ENCODE data around the gene VPS8. TPM values are rescaled to one million over a fixed set of nuclear protein-coding genes. Genes with fewer than 3 reads are reported as not detected.
"Not testable (repeated sequence)": the region's sequence is repeated elsewhere in the genome, so short reads cannot be mapped to it uniquely, and the experiment has no call there.

The VPS8 gene
- total RNA-seq, 1 donor from 2014 or later: 190 TPM

DNA sequence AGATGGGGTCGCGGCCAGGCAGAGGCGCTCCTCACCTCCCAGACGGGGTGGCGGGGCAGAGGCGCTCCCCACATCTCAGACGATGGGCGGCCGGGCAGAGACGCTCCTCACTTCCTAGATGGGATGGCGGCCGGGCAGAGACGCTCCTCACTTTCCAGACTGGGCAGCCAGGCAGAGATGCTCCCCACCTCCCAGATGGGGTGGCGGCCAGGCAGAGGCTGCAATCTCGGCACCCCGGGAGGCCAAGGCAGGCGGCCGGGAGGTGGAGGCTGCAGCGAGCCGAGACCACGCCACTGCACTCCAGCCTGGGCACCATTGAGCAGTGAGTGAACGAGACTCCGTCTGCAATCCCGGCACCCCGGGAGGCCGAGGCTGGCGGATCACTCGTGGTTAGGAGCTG, 191.9 kb downstream of the VPS8 start:
- DNase-seq: not testable (repeated sequence)

DNA sequence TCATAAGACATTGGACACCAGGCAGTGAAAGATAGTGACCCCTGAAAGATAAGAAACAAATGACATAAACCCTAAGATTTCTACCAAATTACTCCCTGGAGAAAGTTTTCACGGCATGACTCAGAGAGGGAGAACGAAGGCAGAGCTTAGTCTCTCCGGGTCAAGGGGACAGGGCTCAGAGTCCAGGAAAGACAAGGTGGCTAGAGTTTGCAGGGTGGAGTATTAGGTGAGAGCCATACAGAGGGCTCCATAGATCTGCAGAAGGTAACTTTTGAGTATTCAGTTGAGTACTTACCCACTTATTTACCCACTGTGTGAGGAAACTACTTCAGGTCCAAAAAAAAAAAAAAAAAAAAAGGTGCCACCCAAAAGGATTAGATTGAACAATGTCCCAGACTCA, 197.7 kb downstream of the VPS8 start:
- no peak for DNase-seq

DNA sequence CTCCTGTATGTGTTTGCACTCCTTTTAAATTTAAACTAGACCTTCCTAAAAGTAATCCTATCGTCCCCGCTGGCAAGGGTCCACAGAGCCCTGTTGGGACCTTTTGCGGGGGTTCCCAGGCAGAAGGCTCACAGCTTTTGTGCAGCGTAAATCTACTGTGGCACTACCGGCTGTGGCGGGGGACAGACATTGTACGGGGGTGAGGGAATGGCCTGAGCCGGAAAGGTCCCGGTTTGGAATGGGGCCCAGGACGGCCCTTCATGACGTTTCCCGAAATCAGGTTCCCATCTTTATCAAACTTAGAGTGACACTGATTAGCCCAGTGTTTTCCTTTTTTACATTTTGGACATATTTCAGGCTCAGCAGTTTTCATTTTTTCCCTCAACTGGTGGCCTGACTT, 205.6 kb downstream of the VPS8 start:
- not testable (repeated sequence) for DNase-seq

DNA sequence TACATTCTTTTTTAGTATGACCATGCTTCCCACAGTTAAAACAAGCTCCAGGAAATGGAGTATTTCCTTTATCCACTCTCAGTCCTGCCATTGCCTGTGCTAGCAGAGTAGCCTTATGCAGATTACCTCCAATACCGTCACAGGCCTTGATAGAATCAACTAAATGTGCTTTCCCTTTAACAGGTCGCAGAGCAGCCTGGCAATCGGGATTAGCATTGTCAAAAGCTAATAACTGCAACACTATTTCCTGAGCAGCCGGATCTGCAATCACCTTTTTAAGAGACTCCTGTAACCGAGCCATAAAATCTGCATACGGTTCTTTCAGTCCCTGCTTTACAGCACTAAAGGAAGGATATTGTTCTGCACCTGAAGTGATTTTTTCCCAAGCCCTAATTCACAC, 206.0 kb downstream of the VPS8 start:
- not testable (repeated sequence) for DNase-seq

DNA sequence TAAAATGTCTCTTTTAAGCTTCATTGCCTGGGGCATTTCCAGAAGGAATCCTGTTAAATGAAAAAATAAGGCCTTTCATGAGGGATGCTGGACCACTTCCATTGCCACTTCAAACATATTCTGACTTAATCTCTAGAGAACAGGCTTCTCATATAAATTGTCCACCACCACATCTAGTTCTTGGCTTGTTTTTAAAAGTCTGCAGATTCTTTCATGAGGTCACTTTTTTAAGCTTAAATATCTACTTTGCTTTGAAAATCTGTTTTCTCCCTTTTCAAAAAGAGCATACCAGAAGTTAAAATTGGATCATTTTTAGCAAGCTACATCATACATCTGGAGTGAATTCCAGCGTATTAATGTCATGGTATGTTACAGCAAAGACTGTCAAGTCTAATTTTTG, 209.3 kb downstream of the VPS8 start:
- no peak for DNase-seq

DNA sequence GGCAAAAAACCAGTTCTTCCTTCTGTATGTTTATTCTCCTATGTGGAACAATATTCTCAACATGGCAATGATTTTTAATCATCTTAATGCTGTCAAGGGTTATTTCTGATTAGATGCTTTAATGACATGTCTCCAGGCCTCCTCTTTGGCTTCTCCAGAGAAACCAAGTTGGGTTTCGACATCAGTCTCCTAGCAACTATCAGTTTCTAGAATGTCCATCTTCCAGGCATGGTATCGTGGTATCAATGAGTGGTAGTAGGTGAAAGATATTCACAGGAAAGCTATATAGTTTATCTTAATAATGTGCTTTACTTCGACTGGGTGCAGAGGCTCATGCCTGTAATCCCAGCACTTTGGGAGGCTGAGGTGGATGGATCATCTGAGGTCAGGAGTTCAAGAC, 212.4 kb downstream of the VPS8 start:
- DNase-seq: no peak

DNA sequence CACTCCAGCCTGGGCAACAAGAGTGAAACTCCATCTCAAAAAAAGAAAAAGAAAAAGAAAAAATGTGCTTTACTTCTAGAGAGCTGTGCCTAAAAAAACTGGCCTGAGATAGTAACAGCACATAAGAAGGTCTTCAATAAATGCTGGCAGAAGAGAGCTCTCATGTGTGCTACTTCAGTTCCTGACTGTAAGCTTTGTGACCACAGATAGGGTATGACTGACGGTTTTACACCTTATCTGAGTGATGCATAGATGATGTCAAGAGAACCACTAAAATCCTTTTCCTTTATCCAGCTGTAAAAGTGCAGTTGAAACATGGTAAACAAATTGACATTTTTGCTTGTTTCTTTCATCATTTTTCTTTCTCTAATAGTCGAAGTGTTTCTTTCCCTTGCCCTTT, 213.0 kb downstream of the VPS8 start:
- no peak for DNase-seq

DNA sequence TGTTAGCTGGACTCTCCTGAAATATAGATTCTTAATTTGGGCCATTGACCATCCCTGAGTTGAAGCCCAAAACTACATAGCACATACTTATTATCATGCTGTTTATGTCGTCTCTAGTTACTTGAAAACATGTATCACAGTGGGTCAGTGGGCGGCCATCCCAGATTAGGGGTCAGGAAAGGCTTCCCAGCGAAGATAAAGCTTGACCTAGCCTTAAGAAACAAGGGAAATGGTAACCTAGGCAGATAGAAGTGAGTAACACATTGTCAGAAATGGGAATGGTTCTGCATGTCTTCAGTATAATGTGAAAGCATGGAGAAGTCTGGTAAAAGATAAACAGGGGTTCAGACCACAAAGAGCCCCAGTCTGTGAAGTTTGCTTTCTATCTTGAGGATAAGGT, 216.2 kb downstream of the VPS8 start:
- DNase-seq: no peak

DNA sequence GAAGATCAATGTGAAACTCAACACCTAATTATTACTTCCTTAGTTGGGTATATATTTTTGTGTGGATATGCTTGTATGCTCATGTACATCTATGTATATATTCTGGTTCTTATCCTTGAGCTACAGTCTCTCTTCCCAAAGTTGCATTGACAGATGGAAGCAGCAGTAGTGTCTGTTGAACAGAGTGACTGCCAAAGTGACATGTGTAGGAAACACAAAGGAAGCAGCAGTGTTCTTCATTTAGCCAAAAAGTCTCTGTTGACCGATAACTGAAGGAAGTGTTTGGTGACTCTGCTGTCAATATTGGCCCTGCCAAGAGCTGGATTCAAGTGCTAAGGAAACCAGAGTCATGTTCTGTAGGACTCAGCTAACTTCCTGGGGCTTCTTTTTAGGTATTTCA, 217.1 kb downstream of the VPS8 start:
- no peak for DNase-seq

DNA sequence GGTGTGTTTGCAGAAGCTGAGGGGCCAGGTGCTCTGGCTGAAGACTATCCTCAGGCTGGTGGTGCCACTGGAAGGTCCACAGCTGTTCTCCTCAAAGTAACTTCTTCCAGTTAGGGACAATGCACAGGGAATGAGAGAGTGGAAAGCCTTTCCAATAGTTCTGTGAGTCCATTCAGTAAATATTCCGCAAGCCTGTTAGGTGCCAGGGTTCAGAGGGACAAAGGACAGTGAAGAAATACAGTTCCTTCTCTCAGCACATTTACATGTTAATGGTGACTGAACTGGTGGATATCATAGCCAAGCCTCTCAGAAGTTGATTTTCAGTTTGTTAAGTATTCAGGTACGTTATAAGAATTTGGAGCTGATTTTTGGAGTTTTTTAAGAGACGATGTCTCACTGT, 218.4 kb downstream of the VPS8 start:
- DNase-seq: no peak

DNA sequence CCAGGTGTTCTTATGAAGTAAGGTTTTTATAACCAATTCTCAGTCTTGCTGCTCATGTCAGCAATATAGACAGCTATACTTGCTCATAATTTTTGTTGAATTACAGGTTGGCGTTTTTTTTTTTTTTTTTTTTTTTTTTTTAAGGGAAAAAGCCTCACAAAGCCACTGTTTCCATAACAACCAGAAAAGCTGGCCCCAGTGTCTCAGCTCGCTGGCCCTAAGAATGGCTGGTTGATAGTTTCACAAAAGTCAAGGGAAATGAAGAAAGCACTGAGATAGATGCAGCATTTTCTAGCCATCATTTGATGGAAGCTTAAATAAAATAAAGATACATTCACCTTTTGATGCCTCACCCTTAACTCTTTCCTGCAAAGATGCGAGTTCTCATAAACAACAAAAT, 219.0 kb downstream of the VPS8 start:
- no peak for DNase-seq

DNA sequence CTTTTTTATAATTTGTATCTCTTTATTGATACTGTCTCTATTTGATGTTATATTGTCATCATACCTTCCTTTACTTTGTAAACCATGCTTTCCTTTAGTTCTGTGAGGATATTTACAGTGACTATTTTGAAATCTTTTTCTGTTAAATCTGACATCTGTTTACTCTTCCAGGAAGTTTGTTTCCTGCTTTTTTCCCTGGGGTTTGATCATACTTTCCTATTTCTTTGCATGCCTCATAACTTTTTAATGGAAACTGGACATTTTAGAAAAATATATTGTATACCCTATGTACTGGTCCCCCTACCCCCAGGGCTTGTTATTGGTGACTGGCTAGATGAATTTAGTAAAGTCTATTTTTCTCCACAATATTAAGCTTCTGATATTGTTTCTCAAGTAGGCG, 225.8 kb downstream of the VPS8 start:
- DNase-seq: no peak

DNA sequence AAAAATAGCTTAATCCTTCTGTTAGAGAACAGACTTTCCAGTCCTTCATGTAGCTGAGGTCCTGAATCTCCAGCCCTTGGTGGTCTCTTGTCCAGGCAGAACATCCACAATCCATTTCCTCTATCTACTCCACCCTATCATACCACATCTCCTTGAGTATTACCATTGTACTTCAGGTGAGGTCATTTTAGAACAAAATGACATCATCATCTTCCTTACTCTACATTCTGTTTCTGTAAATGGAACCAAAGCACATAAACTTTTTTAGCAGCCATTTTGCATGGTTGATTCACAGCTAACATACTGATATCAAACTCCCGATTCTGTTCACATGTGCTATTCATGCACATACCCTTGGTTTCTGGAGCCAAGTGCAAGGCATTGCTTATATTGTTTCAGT, 228.5 kb downstream of the VPS8 start:
- DNase-seq: no peak

DNA sequence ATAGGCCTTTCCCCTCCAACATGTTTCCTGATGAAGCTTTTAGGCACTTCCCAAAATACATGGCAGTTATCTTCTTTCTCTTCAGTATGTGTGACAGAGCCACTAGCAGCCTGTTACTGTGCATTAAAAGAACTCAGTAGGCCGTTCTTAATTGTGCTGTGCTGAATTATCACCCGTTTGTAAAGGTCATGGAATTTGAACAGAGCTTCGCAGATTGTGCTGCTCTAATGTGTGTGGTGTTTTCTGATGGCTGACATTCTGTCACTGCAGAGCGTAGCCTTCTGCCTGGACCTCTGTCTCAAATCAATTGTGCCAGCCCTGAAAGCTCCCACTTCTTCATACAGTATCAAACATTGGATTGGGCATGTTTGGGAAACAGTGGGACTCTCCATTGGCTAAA, 229.6 kb downstream of the VPS8 start:
- DNase-seq: no peak

DNA sequence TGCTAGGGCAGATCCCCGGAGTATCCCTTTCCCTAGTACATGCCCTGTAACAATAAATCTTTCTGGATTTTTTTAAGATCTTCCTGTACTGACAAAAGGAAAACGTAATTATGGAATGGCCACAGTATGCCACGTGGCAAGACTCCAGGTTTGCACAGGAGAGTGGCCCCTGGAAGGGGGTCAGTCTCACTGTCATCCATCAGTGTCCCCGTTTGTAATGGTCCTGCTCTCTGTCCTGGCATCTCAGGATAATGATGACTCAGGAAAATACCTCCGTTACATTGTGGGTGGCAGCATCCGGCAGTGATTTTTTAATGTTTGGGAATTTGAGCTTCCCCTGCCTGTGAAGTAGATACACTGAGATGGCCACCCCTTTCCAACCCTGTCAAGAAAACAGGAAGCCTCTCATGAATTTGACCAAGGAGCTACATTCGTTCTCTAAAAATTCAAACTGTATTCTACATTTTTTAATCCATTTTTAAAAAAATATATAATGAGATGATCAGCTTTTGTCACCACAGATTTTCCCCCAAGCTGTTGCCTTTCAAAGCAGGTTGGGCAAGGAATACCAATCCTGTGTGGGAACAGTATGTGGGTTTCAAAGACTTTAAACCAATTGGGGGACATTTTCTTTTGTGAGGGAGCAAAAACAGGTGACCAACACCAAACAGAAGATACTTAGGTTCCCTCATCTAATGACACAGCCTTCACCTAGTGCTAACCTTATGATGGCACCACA, 230.5 kb downstream of the VPS8 start:
- DNase-seq: no peak

DNA sequence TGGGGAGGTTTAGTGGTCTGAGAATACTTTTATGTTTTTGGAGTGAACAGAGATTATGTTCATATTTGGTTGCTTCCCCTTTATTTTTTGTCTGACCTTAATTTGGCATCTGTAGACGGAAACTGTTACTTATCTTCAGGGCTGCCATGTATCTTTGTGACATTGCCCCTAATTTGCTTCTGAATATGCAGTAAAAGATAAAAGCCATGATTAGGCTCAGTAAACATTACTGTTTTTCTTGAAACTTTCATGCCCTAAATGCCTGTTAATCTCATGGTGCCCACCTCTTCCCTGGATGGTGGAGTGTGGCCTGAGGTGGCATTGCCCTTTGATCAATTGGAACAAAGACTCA, 234.2 kb downstream of the VPS8 start:
- DNase-seq: no peak

DNA sequence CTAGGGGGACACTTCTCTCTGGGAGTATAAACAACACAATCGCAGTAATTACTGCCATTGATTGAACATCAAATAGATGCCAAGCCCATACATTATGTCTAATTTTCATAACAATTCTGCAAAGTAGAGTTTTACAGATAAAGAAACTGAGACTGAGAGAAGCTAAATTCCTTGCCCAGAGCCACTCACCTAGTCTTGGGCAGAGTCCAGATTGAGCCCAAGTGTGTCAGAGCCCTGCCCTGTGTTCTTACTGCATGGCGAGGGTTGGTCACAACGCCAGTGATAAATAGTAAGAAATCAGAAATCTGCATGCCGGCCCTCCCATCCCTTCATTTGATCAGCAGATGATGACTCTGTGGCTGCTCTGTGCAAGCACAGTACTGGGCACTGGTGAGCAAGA, 234.6 kb downstream of the VPS8 start:
- DNase-seq: no peak

DNA sequence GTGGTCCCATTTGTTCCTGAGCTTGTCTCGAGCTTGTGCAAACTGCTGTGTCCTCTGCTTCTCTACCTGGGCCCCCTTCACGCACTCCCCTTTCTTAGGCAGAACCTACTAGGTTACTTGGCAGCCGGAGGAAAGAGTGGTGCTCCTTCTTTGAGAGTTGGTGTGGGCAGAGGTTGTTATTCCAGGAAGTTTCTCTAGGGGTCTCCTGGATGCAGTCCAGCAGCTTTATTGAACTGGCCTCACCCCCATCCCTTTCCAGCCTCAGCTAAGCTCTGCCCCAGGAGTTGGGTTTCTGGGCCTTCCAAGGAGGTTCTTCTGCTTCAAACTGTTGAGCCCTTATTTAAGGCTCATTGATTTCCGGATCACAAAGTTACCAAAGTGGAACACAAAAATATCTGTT, 237.7 kb downstream of the VPS8 start:
- no peak for DNase-seq

DNA sequence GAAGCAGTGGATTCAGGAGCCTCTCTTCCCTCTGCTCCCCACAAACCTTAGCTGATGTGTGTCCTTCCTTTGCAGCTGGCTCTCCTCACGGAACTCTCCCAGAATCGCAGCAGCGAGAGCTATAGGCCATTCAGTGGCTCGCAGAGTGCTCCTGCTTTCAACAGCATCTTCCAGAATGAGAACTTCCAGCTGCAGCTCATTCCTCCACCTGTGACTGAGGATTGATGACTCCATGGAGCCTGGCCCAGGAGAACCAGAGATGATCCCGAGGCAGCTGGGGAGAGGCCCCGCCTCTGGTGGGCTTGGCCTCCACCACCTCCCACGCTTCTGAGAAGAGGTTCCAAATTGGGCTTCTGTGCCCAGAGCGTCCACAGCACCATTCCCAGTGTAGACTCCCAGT, 239.8 kb downstream of the VPS8 start:
- DNase-seq: no peak

DNA sequence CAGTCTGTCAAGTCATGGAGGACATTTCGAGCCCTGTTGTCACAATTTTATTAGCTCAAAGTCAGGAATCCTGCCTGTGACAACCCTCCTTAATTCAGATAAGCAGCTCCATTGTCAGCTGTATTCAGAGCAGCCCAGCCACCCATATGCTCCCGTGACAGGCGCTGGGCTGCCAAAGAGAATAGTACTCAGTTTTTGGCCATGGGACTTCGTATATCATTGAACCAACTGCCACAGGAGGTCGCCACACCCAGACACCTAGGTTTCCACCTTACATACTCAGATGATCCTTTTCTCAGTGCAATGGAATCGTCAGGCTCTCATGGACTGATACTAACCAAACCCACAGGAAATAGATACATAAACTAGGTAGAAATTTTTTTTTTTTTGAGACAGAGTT, 240.7 kb downstream of the VPS8 start:
- DNase-seq: no peak

DNA sequence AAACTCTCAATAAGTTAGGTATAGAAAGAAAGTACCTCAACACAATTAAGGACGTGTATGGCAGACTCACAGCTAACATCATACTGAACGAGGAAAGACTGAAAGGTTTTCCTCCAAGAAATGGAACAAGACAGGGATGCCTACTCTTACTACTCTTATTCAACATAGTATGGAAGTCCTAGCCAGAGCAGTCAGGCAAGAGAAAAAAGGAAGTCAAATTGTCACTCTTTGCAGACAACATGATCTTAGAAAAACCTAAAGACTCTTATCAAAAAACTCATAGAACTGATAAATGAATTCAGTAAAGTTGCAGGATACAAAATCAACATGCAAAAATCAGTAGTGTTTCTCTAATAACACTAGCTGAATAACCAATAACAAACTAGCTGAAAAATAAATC, 244.9 kb downstream of the VPS8 start:
- DNase-seq: no peak

DNA sequence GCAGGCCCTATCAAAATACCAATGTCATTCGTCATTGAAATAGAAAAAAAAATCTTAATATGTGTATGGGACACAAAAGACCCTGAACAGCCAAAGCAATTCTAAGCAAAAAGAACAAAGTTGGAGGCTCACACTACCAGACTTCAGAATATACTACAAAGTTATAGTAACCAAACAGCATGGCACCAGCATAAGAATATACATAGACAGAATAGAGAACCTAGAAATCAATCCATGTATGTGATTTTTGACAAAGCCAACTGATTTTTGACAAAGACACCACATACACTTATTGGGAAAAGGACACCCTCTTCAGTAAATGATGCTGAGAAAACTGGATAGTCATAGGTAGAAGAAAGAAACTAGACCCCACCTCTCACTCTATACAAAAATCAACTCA, 245.9 kb downstream of the VPS8 start:
- no peak for DNase-seq

DNA sequence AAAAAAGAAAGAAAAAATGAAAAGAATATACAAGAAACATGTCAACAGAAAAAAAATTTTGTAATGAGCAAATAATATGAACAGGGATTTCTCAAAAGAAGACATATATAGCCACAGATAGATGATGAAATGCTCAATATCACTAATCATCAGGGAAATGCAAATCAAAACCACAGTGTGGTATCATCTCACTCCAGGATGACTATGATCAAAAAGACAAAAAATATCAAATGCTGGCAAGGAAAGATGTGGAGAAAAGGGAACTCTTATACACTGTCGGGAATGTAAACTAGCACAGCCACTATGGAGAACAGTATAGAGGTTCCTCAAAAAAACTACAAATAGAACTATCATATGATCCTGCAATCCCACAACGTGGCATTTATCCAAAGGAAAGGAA, 246.8 kb downstream of the VPS8 start:
- DNase-seq: no peak

DNA sequence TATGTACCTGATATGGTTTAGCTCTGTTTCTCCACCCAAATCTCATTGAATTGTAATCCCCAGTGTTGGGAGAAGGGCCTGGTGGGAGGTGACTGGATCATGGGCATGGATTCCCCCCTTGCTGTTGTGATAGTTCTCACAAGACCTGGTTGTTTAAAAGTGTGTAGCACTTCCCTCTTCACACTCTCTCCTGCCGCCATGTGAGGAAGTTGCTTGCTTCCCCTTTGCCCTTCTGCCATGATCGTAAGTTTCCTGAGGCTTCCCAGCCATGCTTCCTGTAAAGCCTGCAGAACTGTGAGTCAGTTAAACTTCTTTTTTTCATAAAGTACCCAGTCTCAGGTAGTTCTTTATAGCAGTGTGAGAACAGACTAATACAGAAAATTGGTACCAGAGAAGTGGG, 247.8 kb downstream of the VPS8 start:
- DNase-seq: no peak

DNA sequence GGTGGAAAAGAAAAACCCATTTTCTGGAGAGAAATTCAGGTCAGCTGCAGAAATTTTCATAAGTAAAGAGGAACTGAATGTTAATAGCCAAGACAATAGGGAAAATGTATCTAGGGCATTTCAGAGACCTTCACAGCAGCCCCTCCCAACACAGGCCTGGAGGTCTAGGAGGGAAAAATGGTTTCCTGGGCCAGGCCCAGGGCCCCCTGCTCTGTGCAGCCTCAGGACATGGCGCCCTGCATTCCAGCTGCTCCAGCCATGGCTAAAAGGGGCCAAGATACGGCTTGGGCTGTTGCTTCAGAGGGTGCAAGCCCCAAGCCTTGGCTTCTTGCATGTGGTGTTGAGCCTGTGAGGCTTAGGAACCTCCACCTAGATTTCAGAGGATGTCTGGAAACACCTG, 248.7 kb downstream of the VPS8 start:
- no peak for DNase-seq
